A549 treated with dexamethasone at 1 μM for 4 hours (cell line): Measurements from ENCODE around the gene TPSB2. TPM values are rescaled to one million over a fixed set of nuclear protein-coding genes. Genes with fewer than 3 reads are reported as not detected.

Source experiments
- total RNA-seq: library from RNA; stranded (reverse); fragments of 200-300 nt; extraction: Qiagen RNA extraction; gene quantifications from 5 replicates; pipeline ENCODE4 v1.2.3, GENCODE V29; 2022

The TPSB2 gene
- 0.12 TPM in 1 of 5 replicates, not detected in the others for total RNA-seq

DNA sequence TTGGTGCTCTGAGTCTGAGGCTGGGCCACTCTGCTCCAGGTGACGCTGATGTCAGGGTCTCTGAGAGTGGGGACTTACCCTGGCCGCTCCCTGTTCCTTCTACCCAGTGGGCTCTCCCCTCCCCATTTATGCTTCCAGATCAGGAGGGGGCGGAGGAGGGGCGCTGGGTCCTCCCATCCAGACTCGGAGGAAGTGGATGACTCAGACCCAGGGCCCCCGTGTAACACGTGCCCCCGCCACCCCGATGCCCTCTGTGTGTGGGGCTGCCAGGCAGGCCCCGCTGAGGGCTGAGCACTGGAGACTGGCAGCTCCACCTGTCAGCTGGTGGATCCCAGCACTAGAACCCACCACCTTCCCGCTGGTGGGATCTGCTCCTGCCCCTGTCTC lies at the start of gene TPSB2:
Gene TPSB2, minus strand, starts transcription at position 101 of the 387 bp plus-strand sequence. CDS start 233 bp downstream, outside the sequence.

DNA sequence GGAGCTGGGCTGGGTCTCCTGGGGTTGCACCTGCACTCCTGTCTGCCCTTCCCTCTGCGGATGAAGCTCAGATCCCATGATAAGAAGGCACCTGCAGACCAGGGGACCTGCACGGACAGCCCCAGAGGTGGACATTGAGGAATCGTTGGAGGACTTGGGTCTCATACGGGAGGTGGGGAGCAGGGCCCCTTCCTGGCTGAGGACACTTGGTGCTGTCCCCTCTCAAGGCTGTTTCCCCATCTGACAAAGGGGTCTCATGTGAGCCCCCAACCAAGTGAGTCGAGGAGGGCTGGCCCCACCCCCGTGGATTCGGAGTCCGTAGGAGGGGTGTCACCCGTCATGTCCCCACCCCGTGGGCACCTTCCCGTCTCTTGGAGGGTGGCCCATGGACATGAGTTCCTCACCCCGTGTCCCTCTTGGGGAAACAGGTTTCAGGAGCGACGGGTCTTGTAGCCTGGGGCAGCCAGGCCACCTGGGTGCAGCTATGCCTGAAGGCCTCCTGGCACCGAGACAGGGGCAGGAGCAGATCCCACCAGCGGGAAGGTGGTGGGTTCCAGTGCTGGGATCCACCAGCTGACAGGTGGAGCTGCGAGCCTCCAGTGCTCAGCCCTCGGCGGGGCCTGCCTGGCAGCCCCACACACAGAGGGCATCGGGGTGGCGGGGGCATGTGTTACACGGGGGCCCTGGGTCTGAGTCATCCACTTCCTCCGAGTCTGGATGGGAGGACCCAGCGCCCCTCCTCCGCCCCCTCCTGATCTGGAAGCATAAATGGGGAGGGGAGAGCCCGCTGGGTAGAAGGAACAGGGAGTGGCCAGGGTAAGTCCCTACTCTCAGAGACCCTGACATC lies 25.5 kb upstream of the TPSB2 start, which contains the start of gene TPSD1:
Gene TPSD1, plus strand, starts transcription at position 794 of the 847 bp plus-strand sequence. CDS start 212 bp downstream, outside the sequence.

DNA sequence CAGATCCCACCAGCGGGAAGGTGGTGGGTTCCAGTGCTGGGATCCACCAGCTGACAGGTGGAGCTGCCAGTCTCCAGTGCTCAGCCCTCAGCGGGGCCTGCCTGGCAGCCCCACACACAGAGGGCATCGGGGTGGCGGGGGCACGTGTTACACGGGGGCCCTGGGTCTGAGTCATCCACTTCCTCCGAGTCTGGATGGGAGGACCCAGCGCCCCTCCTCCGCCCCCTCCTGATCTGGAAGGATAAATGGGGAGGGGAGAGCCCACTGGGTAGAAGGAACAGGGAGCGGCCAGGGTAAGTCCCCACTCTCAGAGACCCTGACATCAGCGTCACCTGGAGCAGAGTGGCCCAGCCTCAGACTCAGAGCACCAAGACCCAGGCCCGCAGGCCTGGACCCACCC lies 10.5 kb upstream of the TPSB2 start, which contains the start of gene TPSAB1:
Gene TPSAB1, plus strand, starts transcription at position 270 of the 400 bp plus-strand sequence. CDS start 234 bp downstream, outside the sequence.

GRCh38 chr16:1225051-1225451 lies 4.9 kb downstream of the TPSB2 start, which contains the start of gene TPSG1:
Gene TPSG1, minus strand, starts transcription at chr16:1225268. Its CDS starts 16 bp downstream, at chr16:1225252.

Other genes with a start within 250 kb of the TPSB2 start
- gene SOX8, start 248.4 kb downstream of the TPSB2 start, total RNA-seq, result 2.2 to 4.2 TPM (median 3.6 TPM) in 5 replicates
- gene SSTR5, start 157.4 kb downstream of the TPSB2 start, total RNA-seq, result 0.30 to 0.64 TPM (median 0.54 TPM) in 5 replicates
- 0.05 TPM in 1 of 5 replicates, not detected in the others for gene C1QTNF8, start 133.9 kb downstream of the TPSB2 start, total RNA-seq
- gene CACNA1H, start 77.1 kb downstream of the TPSB2 start, total RNA-seq, result 9.5 to 19.7 TPM (median 17.4 TPM) in 5 replicates
- gene TPSG1, start 4.9 kb downstream of the TPSB2 start, total RNA-seq, result 0.08 to 0.09 TPM in 2 of 5 replicates, not detected in the others
- gene TPSAB1, start 10.5 kb upstream of the TPSB2 start, total RNA-seq, result 0.11 to 0.27 TPM (median 0.13 TPM) in 3 of 5 replicates, not detected in the others
- gene TPSD1, start 25.9 kb upstream of the TPSB2 start, total RNA-seq, result not detected in 5 replicates
- gene UBE2I, start 79.5 kb upstream of the TPSB2 start, total RNA-seq, result 161 to 189 TPM (median 172 TPM) in 5 replicates
- gene BAIAP3, start 103.5 kb upstream of the TPSB2 start, total RNA-seq, result 0.39 to 1.1 TPM (median 0.97 TPM) in 5 replicates
- gene TSR3, start 121.7 kb upstream of the TPSB2 start, total RNA-seq, result 57.0 to 92.2 TPM (median 86.4 TPM) in 5 replicates
- 22.2 to 36.5 TPM (median 32.1 TPM) in 5 replicates for gene GNPTG, start 121.7 kb upstream of the TPSB2 start, total RNA-seq
- 17.3 to 29.2 TPM (median 26.5 TPM) in 5 replicates for gene UNKL, start 184.5 kb upstream of the TPSB2 start, total RNA-seq
- 33.1 to 35.0 TPM (median 33.9 TPM) in 5 replicates for gene UQCC4, start 190.6 kb upstream of the TPSB2 start, total RNA-seq
- not detected in 5 replicates for gene PERCC1, start 200.9 kb upstream of the TPSB2 start, total RNA-seq
- 0.07 to 0.34 TPM (median 0.11 TPM) in 5 replicates for gene CCDC154, start 214.4 kb upstream of the TPSB2 start, total RNA-seq
- gene CLCN7, start 244.8 kb upstream of the TPSB2 start, total RNA-seq, result 41.1 to 73.1 TPM (median 66.8 TPM) in 5 replicates